ENCODE data around the gene MECP2. TPM values are rescaled to one million over a fixed set of nuclear protein-coding genes. Genes with fewer than 3 reads are reported as not detected.

Gene MECP2
- total and polyA plus RNA-seq, 10 of the 15 experiments (the other 5 are each of a cell fraction or from before 2014, with no cell fraction given), result 1.3 to 32.7 (median 13.7) TPM

GRCh38 chrX:154097003-154097588, 421 bp downstream of the MECP2 start:
- ChIA-PET SMC1A (ENCODE audit: uncharacterized antibody, unreplicated experiment) (interaction anchor here (0.6 to 0.7 kb wide), 3 partner anchors 219 to 875 kb away, joined by 3 read pairs; no protein-coding TSS in a partner anchor), CTCF (no interaction called here), RAD21 (ENCODE audit: unreplicated experiment) (interaction anchor here (0.7 to 1.5 kb wide), 2 partner anchors 79 to 304 kb away, joined by 3 read pairs; no protein-coding TSS in a partner anchor), POLR2A (interaction anchor here (1.2 kb wide), 1 partner anchor 332 kb away, joined by 3 read pairs; the partner anchor contains the start of gene ATP6AP1)
- Histone ChIP-seq H3K9ac (ENCODE audit: control insufficient read depth, insufficient read depth, low read length) (peak overlapping the region; percentile 79), H3K27me3 (replicated peaks in 1 of 2; ENCODE audit: control insufficient read depth in 2 of 2, insufficient read depth in 2 of 2, low read length in 1 of 2) (no peaks in the 10 kb centered on the region), H3K4me2 (ENCODE audit: control insufficient read depth, insufficient read depth) (no peak overlapping the region), H3K36me3 (ENCODE audit: control insufficient read depth in 2 of 2, insufficient read depth in 2 of 2, low read length in 1 of 2) (no peaks in the 10 kb centered on the region), H3K4me3 (peak overlapping the region; percentile 73), H4K20me1 (ENCODE audit: control insufficient read depth, insufficient read depth) (no peaks in the 10 kb centered on the region; the same call in 1 of the 2 replicates), H3K4me1 (ENCODE audit: control insufficient read depth, insufficient read depth, low read length) (no peaks in the 10 kb centered on the region; the same call in 1 of the 2 replicates), H3K27ac (ENCODE audit: control insufficient read depth, insufficient read depth) (peak overlapping the region; percentile 68), H3K9me3 (replicated peaks; ENCODE audit: control insufficient read depth, insufficient read depth, low read length) (no peaks in the 10 kb centered on the region), H2AFZ (ENCODE audit: control insufficient read depth, low read depth, low read length) (no peak overlapping the region), H3K79me2 (ENCODE audit: control insufficient read depth, insufficient read depth, low read length) (peaks cover 45% of the 10 kb centered on the region)
- no TSS peak for BruUV-seq (replicated peaks)
- FAIRE-seq (peak; percentile 49), DNase-seq (ENCODE audit: low read depth, low spot score) (no peak), ATAC-seq (peak; percentile 35)
- in situ Hi-C loops (cut with MboI), result no loop called here
- 32% methylated on average over 8 of the region's 80 CpGs for WGBS (ENCODE audit: insufficient coverage, insufficient replicate concordance, low lambda C conversion rate, missing lambda C conversion rate)
- intact Hi-C loops (cut with micrococcal nuclease; ENCODE audit: unreplicated experiment), result loop anchor here (5.0 kb wide), 1 partner anchor 125 kb away; the partner anchor contains the start of genes HCFC1 and TMEM187
- TF ChIP-seq TAF1 (IDR thresholded peaks at IDR 0.05; ENCODE audit: borderline replicate concordance, low read depth, low read length) (peak; percentile 13; the same call in 1 of the 2 replicates), ZNF384 (IDR thresholded peaks at IDR 0.05; ENCODE audit: borderline replicate concordance, low read depth, low read length) (no peak), MYC (IDR thresholded peaks at IDR 0.05; ENCODE audit: insufficient read depth, insufficient read length, insufficient replicate concordance, low read length, severe bottlenecking) (no peak), NRF1 (conservative IDR thresholded peaks at IDR 0.05; ENCODE audit: low read depth, low read length) (peak; percentile 17; the same call in 1 of the 2 replicates), GATAD2B (conservative IDR thresholded peaks at IDR 0.05; ENCODE audit: low read depth) (no peak), BCL11A (IDR thresholded peaks at IDR 0.05; ENCODE audit: low read depth, low read length) (no peak), E2F4 (IDR thresholded peaks at IDR 0.05; ENCODE audit: low read depth, low read length) (no peak), HDAC2 (IDR thresholded peaks at IDR 0.05) (no peak), EED (IDR thresholded peaks at IDR 0.05; ENCODE audit: low read depth) (no peak), NBN (IDR thresholded peaks at IDR 0.05) (no peak), CTCF (IDR thresholded peaks at IDR 0.05 in 2 of 3, conservative IDR thresholded peaks at IDR 0.05 in 1 of 3; ENCODE audit: control insufficient read depth in 2 of 3, extremely low read depth in 1 of 3, insufficient read depth in 1 of 3, low read depth in 3 of 3, low read length in 3 of 3) (no peak), IKZF1 (conservative IDR thresholded peaks at IDR 0.05) (0 out of 2 replicates have a peak, but pooled peaks have one; percentile 29), WRNIP1 (IDR thresholded peaks at IDR 0.05; ENCODE audit: borderline replicate concordance, low read depth, low read length) (no peak), CUX1 (IDR thresholded peaks at IDR 0.05; ENCODE audit: insufficient replicate concordance, low read depth, low read length) (no peak), BACH1 (IDR thresholded peaks at IDR 0.05; ENCODE audit: borderline replicate concordance) (no peak)

Measured in GM12878 (cell line).